K562 (cell line): ENCODE data around the gene RPP14. TPM values are rescaled to one million over a fixed set of nuclear protein-coding genes. Genes with fewer than 3 reads are reported as not detected.

ENCODE experiments used
- ATAC-seq: fragments of 200-7000 bp; cut with Tn5 transposase; 3 replicates; pipeline ENCODE4 v1.9.1; 2020; ENCODE audit warnings: moderate library complexity
- BruUV-seq: library from RNA; stranded (reverse); fragments of 400-500 nt; replicated peaks from 2 replicates; lab custom pipeline; 2021; lab: Mats Ljungman, UMichigan
- CTCF ChIA-PET: fragments of 300-600 bp; formaldehyde crosslinking; extraction: SDS; loops from one replicate; lab custom pipeline; 2021; ENCODE audit warnings: low intra/inter-chr PET ratio; lab: Yijun Ruan, JAX
- POLR2A ChIA-PET: fragments of 300-600, 350-650 bp; sonication (Branson Sonifier 250); formaldehyde crosslinking; extraction: SDS; loops from one replicate; lab custom pipeline; 2021; ENCODE audit warnings: antibody characterized with exemption, inconsistent platforms; lab: Yijun Ruan, JAX
- DNase-seq, 4 experiments: peaks; one replicate each; pipeline versions ENCODE4 v3.0.0 to v3.0.0-alpha.2; 2011 to 2018; ENCODE audit warnings: low spot score in 3 of 4, mixed read lengths in 3 of 4; ENCODE audit errors: extremely low read depth in 1 of 4
- FAIRE-seq: peaks from 2 replicates; lab custom pipeline; 2011; peaks lifted over from hg19 to GRCh38; lab: Jason Lieb, UNC
- H2AFZ ChIP-seq: 2 replicates; pipeline ENCODE4 v1.6.0; 2011; ENCODE audit warnings: low read depth, low read length, control low read depth, inconsistent platforms
- H3K27ac ChIP-seq: fragments of 200-600 bp; 3 replicates; pipeline ENCODE4 v1.8.0; 2011; ENCODE audit warnings: low read depth, mild to moderate bottlenecking, control low read depth, inconsistent platforms, low read length, moderate library complexity, mixed read lengths; ENCODE audit errors: extremely low read depth
- H3K27me3 ChIP-seq, 2 experiments: fragments of 300-600 bp in 1 of 2; 2 replicates in 1 of 2; 3 replicates in 1 of 2; pipeline versions ENCODE4 v1.6.0 to v1.8.0; 2011; ENCODE audit warnings: inconsistent platforms in 2 of 2, low read length in 2 of 2, mild to moderate bottlenecking in 1 of 2, mixed read lengths in 1 of 2, moderate library complexity in 1 of 2; ENCODE audit not compliant: control insufficient read depth in 2 of 2, insufficient read depth in 2 of 2
- H3K36me3 ChIP-seq: fragments of 300-600 bp; 3 replicates; pipeline ENCODE4 v1.8.0; 2011; ENCODE audit warnings: mild to moderate bottlenecking, low read length, inconsistent platforms; ENCODE audit not compliant: control insufficient read depth, insufficient read depth
- H3K4me1 ChIP-seq, 2 experiments: fragments of 200-600 bp in 1 of 2; replicated peaks in 1 of 2; 2 replicates in 1 of 2; 3 replicates in 1 of 2; pipeline versions ENCODE4 v1.5.1 to v1.8.0; 2011; ENCODE audit warnings: inconsistent platforms in 2 of 2, low read length in 2 of 2, mild to moderate bottlenecking in 1 of 2, mixed read lengths in 1 of 2, moderate library complexity in 1 of 2; ENCODE audit not compliant: control insufficient read depth in 2 of 2, insufficient read depth in 2 of 2
- H3K4me2 ChIP-seq: 2 replicates; pipeline ENCODE4 v1.6.1; 2011; ENCODE audit warnings: low read length, control low read depth, inconsistent platforms, mixed read lengths; ENCODE audit not compliant: insufficient read depth
- H3K4me3 ChIP-seq: fragments of 200-600 bp; sonication (generic), shearing (Covaris generic); 2 replicates; pipeline ENCODE4 v1.5.1; 2016; ENCODE audit warnings: control low read depth, inconsistent platforms
- H3K79me2 ChIP-seq: fragments of 200-600 bp; 3 replicates; pipeline ENCODE4 v1.8.0; 2011; ENCODE audit warnings: low read length, inconsistent platforms; ENCODE audit not compliant: control insufficient read depth, insufficient read depth
- H3K9ac ChIP-seq, 2 experiments: 2 replicates each; pipeline versions ENCODE4 v1.6.0 to v1.6.1; 2011; ENCODE audit warnings: low read depth in 2 of 2, low read length in 2 of 2, control low read depth in 1 of 2, inconsistent platforms in 1 of 2, mild to moderate bottlenecking in 1 of 2, mixed read lengths in 1 of 2; ENCODE audit not compliant: insufficient read depth in 1 of 2
- H3K9me1 ChIP-seq: one replicate; pipeline ENCODE4 v1.6.0; 2011; ENCODE audit warnings: inconsistent platforms, mild to moderate bottlenecking, low read length, moderate library complexity; ENCODE audit not compliant: control insufficient read depth, insufficient read depth
- H3K9me3 ChIP-seq: replicated peaks from 2 replicates; pipeline ENCODE4 v1.5.1; 2011; ENCODE audit warnings: low read depth, low read length, inconsistent platforms; ENCODE audit not compliant: control insufficient read depth, insufficient read depth
- H4K20me1 ChIP-seq: replicated peaks from 2 replicates; pipeline ENCODE4 v1.6.1; 2011; ENCODE audit warnings: low read length, inconsistent platforms, mixed read lengths; ENCODE audit not compliant: control insufficient read depth, insufficient read depth
- BCL6 ChIP-seq: fragments of 250-450 bp; sonication (Bioruptor Pico); IDR thresholded peaks from 2 replicates; pipeline ENCODE4 v1.4.0; 2020
- BRD4 ChIP-seq: fragments of 200-600 bp; sonication (generic); IDR thresholded peaks from 2 replicates; pipeline ENCODE4 v1.6.1; 2017; ENCODE audit warnings: inconsistent platforms
- FOXP4 ChIP-seq: sonication (generic); formaldehyde crosslinking; IDR thresholded peaks from 2 replicates; pipeline ENCODE4 v1.8.0; 2022; ENCODE audit warnings: mild to moderate bottlenecking, missing genetic modification reagents, borderline replicate concordance
- HMGN3 ChIP-seq: IDR thresholded peaks from 2 replicates; pipeline ENCODE4 v1.6.1; 2011; ENCODE audit warnings: borderline replicate concordance, low read depth, mild to moderate bottlenecking, mixed read lengths, low read length; ENCODE audit not compliant: insufficient read length; ENCODE audit errors: extremely low read depth
- MAFK ChIP-seq: IDR thresholded peaks from 2 replicates; pipeline ENCODE4 v1.6.1; 2011; ENCODE audit warnings: low read length, improper control_type of control experiment
- MLX ChIP-seq, 2 experiments: fragments of 450-650 bp in 1 of 2; sonication (generic) in 1 of 2; formaldehyde crosslinking; conservative IDR thresholded peaks; 2 replicates each; pipeline versions ENCODE4 v1.4.0 to v1.8.1; 2020 to 2022; ENCODE audit warnings: mild to moderate bottlenecking in 1 of 2, missing genetic modification reagents in 1 of 2
- NFIC ChIP-seq: fragments of 450-650 bp; IDR thresholded peaks from 2 replicates; pipeline ENCODE4 v1.6.1; 2017; ENCODE audit warnings: mild to moderate bottlenecking, inconsistent platforms
- SMARCA5 ChIP-seq: fragments of 450-650 bp; IDR thresholded peaks from 2 replicates; pipeline ENCODE4 v1.6.1; 2016
- XRCC3 ChIP-seq: fragments of 450-650 bp; IDR thresholded peaks from 2 replicates; pipeline ENCODE4 v1.6.1; 2017; ENCODE audit warnings: mild to moderate bottlenecking, moderate library complexity
- ZBTB26 ChIP-seq: fragments of 450-650 bp; formaldehyde crosslinking; IDR thresholded peaks from 2 replicates; pipeline ENCODE4 v1.4.0; 2022; ENCODE audit warnings: missing genetic modification characterization
- ZNF23 ChIP-seq: fragments of 250-450 bp; sonication (Bioruptor Pico); IDR thresholded peaks from 2 replicates; pipeline ENCODE4 v1.4.0; 2020; ENCODE audit warnings: mild to moderate bottlenecking
- whole genome bisulfite sequencing: fragments of 100-300 bp; shearing (Covaris generic); methylation state at CpG from one replicate; pipeline ENCODE4 v1.1.6; 2016; ENCODE audit warnings: low coverage, mixed read lengths; ENCODE audit not compliant: insufficient coverage; ENCODE audit errors: missing lambda C conversion rate; 5-methylcytosine and 5-hydroxymethylcytosine counted together
- in situ Hi-C: fragments of 300-500 bp; cut with MboI; formaldehyde crosslinking; loops from 4 replicates; pipeline ENCODE4 v1.15.0; 2018; ENCODE audit warnings: inconsistent platforms, mixed read lengths
- intact Hi-C: fragments of 100-400 bp; cut with micrococcal nuclease; formaldehyde crosslinking; loops from 2 replicates; pipeline ENCODE4 v1.14.2; 2022
- polyA plus RNA-seq, 8 experiments: library from polyadenylated mRNA; depleted of rRNA in 4 of 8; stranded (reverse) in 5 of 8; unstranded in 3 of 8; fragments of >200 nt; fragmentation: Nextera tagmentation in 2 of 8; fragmentation: Illumina TruSeq in 1 of 8; extraction: Ambion mirVana in 2 of 8; extraction: Trizol in 1 of 8; gene quantifications; 2 replicates each; pipeline versions ENCODE4 v1.2.1 to v1.2.3, GENCODE V29; 2011 to 2014; ENCODE audit warnings: inconsistent platforms in 1 of 8, missing spikeins in 1 of 8
- total RNA-seq, 7 experiments: library from RNA; depleted of rRNA in 6 of 7; stranded (reverse); fragments of >200 nt in 6 of 7; fragmentation: Illumina TruSeq in 2 of 7; extraction: Trizol in 2 of 7; gene quantifications; 2 replicates each; pipeline versions ENCODE4 v1.2.1 to v1.2.3, GENCODE V29; 2011 to 2021; ENCODE audit warnings: low replicate concordance in 1 of 7

Gene RPP14
- total and polyA plus RNA-seq, 9 of the 15 experiments (the other 6 are each of a cell fraction or from before 2014, with no cell fraction given), result 13.5 to 20.8 (median 15.4) TPM

GRCh38 chr3:58347984-58348383, 41.9 kb downstream of the RPP14 start:
- Histone ChIP-seq H3K9me1 (no peaks in the 10 kb centered on the region), H3K79me2 (no peaks in the 10 kb centered on the region; the same call in 2 of the 3 replicates), H3K9me3 (no peaks in the 10 kb centered on the region), H4K20me1 (no peaks in the 10 kb centered on the region; the same call in 1 of the 2 replicates), H2AFZ (no peak overlapping the region), H3K4me3 (no peak overlapping the region), H3K4me1 (peaks cover 0 to 17% of the 10 kb centered on the region in 2 experiments; a peak in 3 of 5 replicates), H3K27me3 (no peaks in the 10 kb centered on the region), H3K4me2 (no peak overlapping the region), H3K27ac (no peak overlapping the region), H3K9ac (no peak overlapping the region), H3K36me3 (no peaks in the 10 kb centered on the region; the same call in 2 of the 3 replicates)
- TF ChIP-seq BRD4 (no peak), ZNF23 (CRISPR knock-in tag) (no peak), MAFK (no peak), HMGN3 (no peak), XRCC3 (no peak), ZBTB26 (no peak), SMARCA5 (no peak), NFIC (no peak), MLX (CRISPR knock-in tag; conservative IDR thresholded peaks at IDR 0.05) (no peak), FOXP4 (CRISPR knock-in tag) (no peak), BCL6 (CRISPR knock-in tag) (no peak)
- in situ Hi-C loops (no loop called here), intact Hi-C loops (no loop called here)
- no TSS peak for BruUV-seq
- DNase-seq, result no peak
- POLR2A ChIA-PET, result interaction anchor here (1.2 kb wide), 1 partner anchor 14 kb away, joined by 4 read pairs; no protein-coding TSS in a partner anchor
- CTCF ChIA-PET, result interaction anchor here (0.8 kb wide), 1 partner anchor 18 kb away, joined by 4 read pairs; no protein-coding TSS in a partner anchor
- no peak for ATAC-seq
- no peak for FAIRE-seq
- WGBS, result 93% methylated on average over 7 of the region's 7 CpGs
